Tibial nerve (tissue), 4 donors: ENCODE data around the gene TNPO1.

Experiments
- CTCF ChIP-seq, 5 experiments: fragments of 200-600 bp in 3 of 5; fragments of 450-650 bp in 2 of 5; sonication (generic) in 3 of 5; IDR thresholded peaks; one replicate each; pipeline ENCODE4 v1.5.1; 2016 to 2019; ENCODE audit warnings: antibody characterized with exemption in 5 of 5, mild to moderate bottlenecking in 3 of 5, moderate library complexity in 2 of 5
- EP300 ChIP-seq, 2 donors: sonication (generic); formaldehyde crosslinking; IDR thresholded peaks; one replicate each; pipeline ENCODE4 v1.6.1; 2017; ENCODE audit warnings: antibody characterized with exemption in 2 of 2, mild to moderate bottlenecking in 1 of 2

- TF ChIP-seq CTCF (IDR thresholded peaks at IDR 0.05) (no peak), EP300 (IDR thresholded peaks at IDR 0.05) (no peak)
These were observed 142.8 kb downstream of the TNPO1 start for GRCh38 chr5:72959257-72959656.
